ENCODE results near the gene LPCAT1. TPM values are rescaled to one million over a fixed set of nuclear protein-coding genes. Genes with fewer than 3 reads are reported as not detected.
A peak's percentile ranks its signal among the peaks of the same experiment; 100 is the strongest.

LPCAT1 gene
- total and polyA plus RNA-seq, 10 of the 15 experiments (the other 5 are each of a cell fraction or from before 2014, with no cell fraction given) = 2.3 to 109 (median 72.7) TPM

- TF ChIP-seq ZSCAN29 (IDR thresholded peaks at IDR 0.05) (0 out of 2 replicates have a peak, but pooled peaks have one; percentile 24), SKIL (IDR thresholded peaks at IDR 0.05; ENCODE audit: low read depth, poor library complexity, severe bottlenecking) (no peak), LARP7 (IDR thresholded peaks at IDR 0.05) (0 out of 2 replicates have a peak, but pooled peaks have one; percentile 65), SIN3A (IDR thresholded peaks at IDR 0.05; ENCODE audit: low read depth, low read length) (0 out of 2 replicates have a peak, but pooled peaks have one; percentile 40), TCF3 (IDR thresholded peaks at IDR 0.05; ENCODE audit: borderline replicate concordance, insufficient read depth, low read depth, low read length) (0 out of 2 replicates have a peak, but pooled peaks have one; percentile 3), SMARCA5 (IDR thresholded peaks at IDR 0.05) (peak; percentile 54; the same call in 1 of the 2 replicates), NRF1 (conservative IDR thresholded peaks at IDR 0.05; ENCODE audit: low read depth, low read length) (peak; percentile 52; the same call in 1 of the 2 replicates), SPI1 (IDR thresholded peaks at IDR 0.05; ENCODE audit: borderline replicate concordance, insufficient read depth, low read depth, low read length) (0 out of 2 replicates have a peak, but pooled peaks have one; percentile 13), SUZ12 (IDR thresholded peaks at IDR 0.05; ENCODE audit: unreplicated experiment) (no peak), GATAD2B (conservative IDR thresholded peaks at IDR 0.05; ENCODE audit: low read depth) (peak; percentile 17; the same call in 1 of the 2 replicates), BRCA1 (IDR thresholded peaks at IDR 0.05; ENCODE audit: low read depth, low read length) (no peak), IKZF1 (conservative IDR thresholded peaks at IDR 0.05) (peak; percentile 51; the same call in 1 of the 2 replicates), POLR2AphosphoS5 (IDR thresholded peaks at IDR 0.05; ENCODE audit: low read length) (peak; percentile 62; the same call in 1 of the 2 replicates), YY1 (IDR thresholded peaks at IDR 0.05; ENCODE audit: low read depth, low read length) (peak; percentile 9; the same call in 1 of the 2 replicates), MAX (IDR thresholded peaks at IDR 0.05; ENCODE audit: low read depth, low read length) (peak; percentile 61), CTCF (IDR thresholded peaks at IDR 0.05 in 2 of 3, conservative IDR thresholded peaks at IDR 0.05 in 1 of 3; ENCODE audit: control insufficient read depth in 2 of 3, extremely low read depth in 1 of 3, insufficient read depth in 1 of 3, low read depth in 3 of 3, low read length in 3 of 3) (0 out of 6 replicates have a peak, but pooled peaks of 1 of the 3 experiments have one; percentile 5), CREM (IDR thresholded peaks at IDR 0.05; ENCODE audit: low read depth) (no peak), BACH1 (IDR thresholded peaks at IDR 0.05; ENCODE audit: borderline replicate concordance) (peak; percentile 51; the same call in 1 of the 2 replicates), RB1 (IDR thresholded peaks at IDR 0.05; ENCODE audit: borderline replicate concordance) (peak; percentile 40; the same call in 1 of the 2 replicates), ETV6 (conservative IDR thresholded peaks at IDR 0.05 in 1 of 2, IDR thresholded peaks at IDR 0.05 in 1 of 2; ENCODE audit: borderline replicate concordance in 1 of 2, low read depth in 1 of 2) (no peak), ZNF207 (IDR thresholded peaks at IDR 0.05; ENCODE audit: borderline replicate concordance) (peak; percentile 74; the same call in 1 of the 2 replicates), BHLHE40 (IDR thresholded peaks at IDR 0.05; ENCODE audit: borderline replicate concordance in 1 of 2, low read depth in 2 of 2, low read length in 1 of 2) (peak; percentile 1 to 69; a peak in 1 of 4 replicates), CREB1 (IDR thresholded peaks at IDR 0.05; ENCODE audit: low read depth) (peak; percentile 42; the same call in 1 of the 2 replicates)
Observed at GRCh38 chr5:1523793-1524480, at the start of gene LPCAT1 (continued).
